ENCODE data around the gene VWCE.

VWCE gene, protein sequence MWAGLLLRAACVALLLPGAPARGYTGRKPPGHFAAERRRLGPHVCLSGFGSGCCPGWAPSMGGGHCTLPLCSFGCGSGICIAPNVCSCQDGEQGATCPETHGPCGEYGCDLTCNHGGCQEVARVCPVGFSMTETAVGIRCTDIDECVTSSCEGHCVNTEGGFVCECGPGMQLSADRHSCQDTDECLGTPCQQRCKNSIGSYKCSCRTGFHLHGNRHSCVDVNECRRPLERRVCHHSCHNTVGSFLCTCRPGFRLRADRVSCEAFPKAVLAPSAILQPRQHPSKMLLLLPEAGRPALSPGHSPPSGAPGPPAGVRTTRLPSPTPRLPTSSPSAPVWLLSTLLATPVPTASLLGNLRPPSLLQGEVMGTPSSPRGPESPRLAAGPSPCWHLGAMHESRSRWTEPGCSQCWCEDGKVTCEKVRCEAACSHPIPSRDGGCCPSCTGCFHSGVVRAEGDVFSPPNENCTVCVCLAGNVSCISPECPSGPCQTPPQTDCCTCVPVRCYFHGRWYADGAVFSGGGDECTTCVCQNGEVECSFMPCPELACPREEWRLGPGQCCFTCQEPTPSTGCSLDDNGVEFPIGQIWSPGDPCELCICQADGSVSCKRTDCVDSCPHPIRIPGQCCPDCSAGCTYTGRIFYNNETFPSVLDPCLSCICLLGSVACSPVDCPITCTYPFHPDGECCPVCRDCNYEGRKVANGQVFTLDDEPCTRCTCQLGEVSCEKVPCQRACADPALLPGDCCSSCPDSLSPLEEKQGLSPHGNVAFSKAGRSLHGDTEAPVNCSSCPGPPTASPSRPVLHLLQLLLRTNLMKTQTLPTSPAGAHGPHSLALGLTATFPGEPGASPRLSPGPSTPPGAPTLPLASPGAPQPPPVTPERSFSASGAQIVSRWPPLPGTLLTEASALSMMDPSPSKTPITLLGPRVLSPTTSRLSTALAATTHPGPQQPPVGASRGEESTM

DNA sequence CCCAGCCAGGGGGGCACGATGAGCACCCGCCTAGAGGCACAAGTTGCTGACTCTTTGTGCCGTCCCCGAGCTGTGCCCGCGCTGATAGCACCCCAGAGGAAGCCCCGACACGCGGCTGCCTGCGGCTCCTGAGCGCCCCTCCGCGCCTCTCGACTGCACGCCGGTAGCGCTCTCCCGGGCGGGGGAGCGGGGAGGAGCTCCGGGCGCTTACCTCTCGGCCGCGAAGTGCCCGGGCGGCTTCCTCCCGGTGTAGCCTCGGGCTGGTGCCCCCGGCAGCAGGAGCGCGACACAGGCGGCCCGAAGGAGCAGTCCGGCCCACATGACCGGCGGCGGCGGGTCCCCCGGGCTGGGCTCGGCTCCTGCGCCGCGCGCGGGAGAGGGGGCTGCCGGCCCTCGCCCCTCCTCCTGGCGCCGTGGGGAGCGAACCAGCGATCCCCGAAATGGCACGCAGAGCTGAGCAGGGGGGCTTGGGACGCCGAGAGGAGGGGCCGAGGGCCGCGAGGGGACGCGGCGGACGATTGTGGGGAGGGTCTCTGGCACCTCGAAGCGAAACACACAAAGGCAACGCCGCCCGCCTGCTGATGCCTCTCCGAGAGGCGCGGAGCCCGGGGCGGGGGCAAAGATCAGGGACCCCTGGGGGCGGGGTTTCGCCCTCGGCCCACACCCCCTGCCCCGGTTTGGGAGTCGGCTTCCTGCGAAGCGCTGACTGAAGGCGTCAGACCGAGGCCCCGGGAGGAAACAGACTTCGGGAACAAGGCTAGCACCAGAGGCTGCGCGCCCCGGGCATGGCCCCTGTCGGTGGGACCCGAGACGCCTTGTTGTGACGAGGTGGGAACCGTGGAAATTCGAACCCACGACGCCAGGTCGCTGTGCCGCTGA, at the start of gene VWCE:
Gene VWCE (minus strand): TSS at position 600 of the 879 bp plus-strand sequence. CDS start 279 bp downstream, at position 321.
- Histone ChIP-seq H3K9ac (ENCODE audit: low read depth in 1 of 2, low read length in 2 of 2) (peak within 1 kb of the TSS; percentile 47 to 49), H3K27ac (ENCODE audit: low read depth, low read length) (no peak within 1 kb of the TSS), H3K4me1 (ENCODE audit: control insufficient read depth in 1 of 2, insufficient read depth in 2 of 2, low read length in 2 of 2) (peaks cover 26% of the 10 kb centered on the region in 2 donors), H3K4me3 (ENCODE audit: low read depth in 1 of 2, low read length in 2 of 2) (peak within 1 kb of the TSS; percentile 71 to 72), H3K27me3 (ENCODE audit: control insufficient read depth in 1 of 2, insufficient read depth in 2 of 2, low read length in 2 of 2) (peaks cover 3 to 8% of the 10 kb centered on the region in 2 donors), H3K9me3 (ENCODE audit: control insufficient read depth in 1 of 2, low read length in 2 of 2) (no peaks in the 10 kb centered on the region), H3K36me3 (ENCODE audit: control insufficient read depth in 1 of 2, insufficient read depth in 2 of 2, low read length in 2 of 2) (peaks cover 9 to 15% of the 10 kb centered on the region in 2 donors)

DNA sequence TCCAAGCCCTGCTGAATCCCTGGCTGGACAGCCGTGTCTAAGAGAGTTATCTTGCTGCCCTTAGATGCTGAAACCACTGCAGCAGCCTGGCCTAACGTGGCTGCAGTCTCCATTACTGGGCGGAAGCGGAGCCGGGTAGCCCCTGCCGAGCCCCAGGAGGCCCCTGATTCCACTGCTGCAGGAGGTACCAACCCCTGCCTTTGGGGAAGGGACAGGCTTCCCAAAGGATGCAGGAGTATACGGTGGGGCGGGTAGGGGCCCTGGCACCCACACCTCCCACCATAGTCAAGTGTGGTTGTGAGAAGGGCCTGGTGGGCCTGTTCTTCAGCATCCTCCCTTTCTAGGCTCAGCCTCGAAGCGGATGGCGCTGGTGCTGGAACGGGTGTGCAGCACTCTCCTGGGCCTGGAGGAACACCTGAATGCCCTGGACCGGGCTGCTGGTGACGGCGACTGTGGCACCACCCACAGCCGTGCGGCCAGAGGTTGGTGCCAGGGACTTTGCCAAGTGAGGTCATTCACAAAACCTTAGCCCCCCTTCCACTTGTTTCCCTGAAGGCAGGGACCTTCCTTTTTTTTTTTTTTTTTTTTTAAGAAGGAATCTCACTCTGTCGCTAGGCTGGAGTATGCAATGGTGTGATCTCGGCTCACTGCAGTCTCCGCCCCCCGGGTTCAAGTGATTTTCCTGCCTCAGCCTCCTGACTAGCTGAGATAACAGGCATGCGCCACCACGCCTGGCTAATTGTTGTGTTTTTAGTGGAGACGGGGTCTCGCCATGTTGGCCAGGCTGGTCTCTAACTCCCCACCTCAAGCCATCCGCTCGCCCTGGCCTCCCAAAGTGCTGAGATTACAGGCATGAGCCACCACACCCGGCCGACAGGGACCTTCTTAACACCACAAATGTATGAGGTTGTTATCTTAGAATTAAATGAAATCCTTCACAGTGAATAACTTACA, 49.0 kb upstream of the VWCE start:
- no peak overlapping the region for H3K9ac ChIP-seq (ENCODE audit: low read depth in 1 of 2, low read length in 2 of 2)
- no peaks in the 10 kb centered on the region for H3K27me3 ChIP-seq (ENCODE audit: control insufficient read depth in 1 of 2, insufficient read depth in 2 of 2, low read length in 2 of 2)
- peaks cover 31 to 88% of the 10 kb centered on the region in 2 donors for H3K36me3 ChIP-seq (ENCODE audit: control insufficient read depth in 1 of 2, insufficient read depth in 2 of 2, low read length in 2 of 2)
- no peak overlapping the region for H3K4me3 ChIP-seq (ENCODE audit: low read depth in 1 of 2, low read length in 2 of 2)
- peaks cover 22 to 24% of the 10 kb centered on the region in 2 donors for H3K4me1 ChIP-seq (ENCODE audit: control insufficient read depth in 1 of 2, insufficient read depth in 2 of 2, low read length in 2 of 2)
- H3K27ac ChIP-seq (ENCODE audit: low read depth, low read length), result no peak overlapping the region
- H3K9me3 ChIP-seq (ENCODE audit: control insufficient read depth in 1 of 2, low read length in 2 of 2), result no peaks in the 10 kb centered on the region

DNA sequence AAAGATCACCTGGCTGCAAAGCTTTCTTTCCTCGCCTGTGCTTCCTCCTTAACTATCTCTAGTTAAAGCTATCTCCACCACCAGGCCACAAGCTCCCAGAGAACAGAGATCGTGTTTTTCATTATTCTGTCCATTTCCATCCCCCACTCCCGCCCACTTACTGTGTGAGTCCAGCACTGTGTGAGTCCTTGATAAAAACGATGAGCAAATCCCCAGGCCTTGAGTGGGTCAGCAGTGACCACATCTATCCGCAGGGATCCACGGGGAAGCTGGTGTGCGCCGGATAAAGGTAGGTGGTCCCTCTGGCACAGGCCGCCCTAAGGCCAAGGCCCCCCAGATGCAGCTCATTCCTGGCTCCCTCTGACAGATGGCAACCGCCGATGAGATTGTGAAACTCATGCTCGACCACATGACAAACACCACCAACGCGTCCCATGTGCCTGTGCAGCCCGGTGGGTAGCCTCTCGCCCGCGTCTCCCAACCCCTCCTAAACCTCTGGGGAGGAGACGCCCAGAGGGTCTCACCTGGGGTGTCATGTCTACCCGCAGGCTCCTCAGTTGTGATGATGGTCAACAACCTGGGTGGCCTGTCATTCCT, 47.2 kb upstream of the VWCE start:
- H3K9me3 ChIP-seq (ENCODE audit: control insufficient read depth in 1 of 2, low read length in 2 of 2), result no peaks in the 10 kb centered on the region
- no peak overlapping the region for H3K4me3 ChIP-seq (ENCODE audit: low read depth in 1 of 2, low read length in 2 of 2)
- no peak overlapping the region for H3K9ac ChIP-seq (ENCODE audit: low read depth in 1 of 2, low read length in 2 of 2)
- peaks cover 22 to 24% of the 10 kb centered on the region in 2 donors for H3K4me1 ChIP-seq (ENCODE audit: control insufficient read depth in 1 of 2, insufficient read depth in 2 of 2, low read length in 2 of 2)
- no peaks in the 10 kb centered on the region for H3K27me3 ChIP-seq (ENCODE audit: control insufficient read depth in 1 of 2, insufficient read depth in 2 of 2, low read length in 2 of 2)
- H3K27ac ChIP-seq (ENCODE audit: low read depth, low read length), result no peak overlapping the region
- H3K36me3 ChIP-seq (ENCODE audit: control insufficient read depth in 1 of 2, insufficient read depth in 2 of 2, low read length in 2 of 2), result peaks cover 43 to 87% of the 10 kb centered on the region in 2 donors

DNA sequence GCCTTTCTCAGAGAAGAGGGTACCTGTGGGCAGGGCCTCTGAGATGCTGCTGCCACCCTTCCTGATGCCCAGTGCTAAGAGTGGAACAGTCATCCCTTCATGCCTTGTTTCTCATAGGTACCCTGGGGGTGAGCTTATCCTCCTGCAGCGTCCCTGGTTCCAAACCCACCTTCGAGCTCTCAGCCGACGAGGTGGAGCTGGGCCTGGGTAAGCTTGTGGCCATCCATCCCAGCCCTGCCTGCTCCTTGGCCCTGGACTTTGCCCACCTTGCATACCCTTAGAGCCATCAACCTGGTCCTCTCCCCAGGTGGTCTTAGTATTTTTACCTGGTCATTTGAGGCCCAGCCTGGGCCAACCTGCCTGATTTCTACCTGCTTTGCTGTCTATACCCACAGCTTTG, 46.6 kb upstream of the VWCE start:
- Histone ChIP-seq H3K36me3 (ENCODE audit: control insufficient read depth in 1 of 2, insufficient read depth in 2 of 2, low read length in 2 of 2) (peaks cover 43 to 87% of the 10 kb centered on the region in 2 donors), H3K4me3 (ENCODE audit: low read depth in 1 of 2, low read length in 2 of 2) (no peak overlapping the region), H3K27ac (ENCODE audit: low read depth, low read length) (no peak overlapping the region), H3K27me3 (ENCODE audit: control insufficient read depth in 1 of 2, insufficient read depth in 2 of 2, low read length in 2 of 2) (no peaks in the 10 kb centered on the region), H3K9ac (ENCODE audit: low read depth in 1 of 2, low read length in 2 of 2) (no peak overlapping the region), H3K4me1 (ENCODE audit: control insufficient read depth in 1 of 2, insufficient read depth in 2 of 2, low read length in 2 of 2) (peaks cover 23 to 26% of the 10 kb centered on the region in 2 donors), H3K9me3 (ENCODE audit: control insufficient read depth in 1 of 2, low read length in 2 of 2) (no peaks in the 10 kb centered on the region)

DNA sequence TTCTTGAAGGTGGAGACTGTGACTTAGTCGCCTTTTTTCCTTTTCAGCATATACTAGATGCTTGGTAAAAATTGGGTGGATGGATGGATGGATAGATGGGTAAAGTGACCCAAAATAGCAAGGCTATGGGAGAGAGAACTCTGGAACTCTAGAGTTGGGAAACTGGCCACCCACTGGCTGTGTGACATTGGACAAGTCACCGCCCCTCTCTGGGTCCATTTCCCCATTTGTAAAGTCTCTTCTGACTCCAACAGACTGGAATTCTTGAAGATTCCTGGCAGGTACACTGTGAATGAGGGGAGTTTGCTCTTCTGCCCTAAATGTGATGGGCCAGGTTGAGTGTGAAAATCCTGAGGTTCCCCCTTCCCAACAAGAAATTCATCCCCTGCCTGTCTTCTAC, 45.9 kb upstream of the VWCE start:
- H3K36me3 ChIP-seq (ENCODE audit: control insufficient read depth in 1 of 2, insufficient read depth in 2 of 2, low read length in 2 of 2), result peaks cover 40 to 85% of the 10 kb centered on the region in 2 donors
- no peak overlapping the region for H3K27ac ChIP-seq (ENCODE audit: low read depth, low read length)
- H3K27me3 ChIP-seq (ENCODE audit: control insufficient read depth in 1 of 2, insufficient read depth in 2 of 2, low read length in 2 of 2), result no peaks in the 10 kb centered on the region
- no peaks in the 10 kb centered on the region for H3K9me3 ChIP-seq (ENCODE audit: control insufficient read depth in 1 of 2, low read length in 2 of 2)
- peaks cover 20 to 23% of the 10 kb centered on the region in 2 donors for H3K4me1 ChIP-seq (ENCODE audit: control insufficient read depth in 1 of 2, insufficient read depth in 2 of 2, low read length in 2 of 2)
- no peak overlapping the region for H3K9ac ChIP-seq (ENCODE audit: low read depth in 1 of 2, low read length in 2 of 2)
- H3K4me3 ChIP-seq (ENCODE audit: low read depth in 1 of 2, low read length in 2 of 2), result no peak overlapping the region

DNA sequence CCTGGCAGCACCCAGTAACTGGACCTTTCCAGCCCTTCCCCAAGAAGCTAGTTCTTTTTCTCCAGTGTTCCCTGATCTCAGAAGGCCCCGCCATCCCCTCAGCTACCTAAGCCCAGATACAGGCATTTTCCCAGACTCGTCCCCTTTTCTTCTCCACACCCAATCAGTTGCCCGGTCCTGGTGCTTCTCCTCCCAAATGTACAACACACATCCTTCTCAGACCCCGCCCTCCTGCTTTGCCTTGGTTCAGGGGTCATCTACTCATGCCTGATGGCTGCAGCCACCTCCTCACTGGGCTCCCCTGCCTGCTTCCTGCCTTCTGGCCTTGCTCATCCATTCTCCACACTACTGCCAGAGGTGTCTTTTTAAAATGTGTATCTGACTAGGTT, 44.4 kb upstream of the VWCE start:
- H3K27ac ChIP-seq (ENCODE audit: low read depth, low read length), result no peak overlapping the region
- H3K4me1 ChIP-seq (ENCODE audit: control insufficient read depth in 1 of 2, insufficient read depth in 2 of 2, low read length in 2 of 2), result peaks cover 17 to 19% of the 10 kb centered on the region in 2 donors
- H3K36me3 ChIP-seq (ENCODE audit: control insufficient read depth in 1 of 2, insufficient read depth in 2 of 2, low read length in 2 of 2), result peaks cover 36 to 70% of the 10 kb centered on the region in 2 donors
- H3K9ac ChIP-seq (ENCODE audit: low read depth in 1 of 2, low read length in 2 of 2), result no peak overlapping the region
- H3K4me3 ChIP-seq (ENCODE audit: low read depth in 1 of 2, low read length in 2 of 2), result no peak overlapping the region
- no peaks in the 10 kb centered on the region for H3K9me3 ChIP-seq (ENCODE audit: control insufficient read depth in 1 of 2, low read length in 2 of 2)
- no peaks in the 10 kb centered on the region for H3K27me3 ChIP-seq (ENCODE audit: control insufficient read depth in 1 of 2, insufficient read depth in 2 of 2, low read length in 2 of 2)

DNA sequence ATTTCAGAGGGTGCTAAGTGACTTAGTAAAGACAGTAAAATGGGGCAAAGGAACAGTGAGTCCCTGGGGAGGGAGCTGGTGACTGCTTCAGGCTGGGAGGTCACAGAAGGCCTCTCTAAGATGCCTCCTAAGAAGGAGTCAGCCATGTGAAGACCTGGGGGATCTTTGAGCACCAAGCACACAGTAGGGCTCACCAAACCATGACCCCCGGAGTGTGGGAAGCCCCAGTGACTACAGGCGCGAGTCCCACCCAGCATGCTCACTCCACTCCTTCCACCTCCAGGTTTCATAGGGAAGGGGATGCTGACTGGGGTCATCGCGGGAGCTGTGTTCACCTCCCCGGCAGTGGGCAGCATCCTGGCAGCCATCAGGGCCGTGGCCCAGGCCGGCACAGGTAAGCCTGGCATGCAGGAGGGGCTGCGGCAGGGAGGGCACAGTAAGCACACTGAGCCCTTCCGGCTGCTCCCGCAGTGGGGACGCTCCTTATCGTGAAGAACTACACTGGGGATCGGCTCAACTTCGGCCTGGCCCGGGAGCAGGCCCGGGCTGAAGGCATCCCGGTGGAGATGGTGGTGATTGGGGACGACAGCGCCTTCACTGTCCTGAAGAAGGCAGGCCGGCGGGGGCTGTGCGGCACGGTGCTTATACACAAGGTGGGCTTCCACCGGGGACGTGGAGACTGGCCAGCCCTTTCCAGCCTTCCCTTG, 43.8 kb upstream of the VWCE start:
- H3K9ac ChIP-seq (ENCODE audit: low read depth in 1 of 2, low read length in 2 of 2), result no peak overlapping the region
- no peak overlapping the region for H3K4me3 ChIP-seq (ENCODE audit: low read depth in 1 of 2, low read length in 2 of 2)
- H3K4me1 ChIP-seq (ENCODE audit: control insufficient read depth in 1 of 2, insufficient read depth in 2 of 2, low read length in 2 of 2), result peaks cover 21 to 24% of the 10 kb centered on the region in 2 donors
- no peaks in the 10 kb centered on the region for H3K27me3 ChIP-seq (ENCODE audit: control insufficient read depth in 1 of 2, insufficient read depth in 2 of 2, low read length in 2 of 2)
- peaks cover 36 to 64% of the 10 kb centered on the region in 2 donors for H3K36me3 ChIP-seq (ENCODE audit: control insufficient read depth in 1 of 2, insufficient read depth in 2 of 2, low read length in 2 of 2)
- H3K9me3 ChIP-seq (ENCODE audit: control insufficient read depth in 1 of 2, low read length in 2 of 2), result no peaks in the 10 kb centered on the region
- H3K27ac ChIP-seq (ENCODE audit: low read depth, low read length), result no peak overlapping the region

DNA sequence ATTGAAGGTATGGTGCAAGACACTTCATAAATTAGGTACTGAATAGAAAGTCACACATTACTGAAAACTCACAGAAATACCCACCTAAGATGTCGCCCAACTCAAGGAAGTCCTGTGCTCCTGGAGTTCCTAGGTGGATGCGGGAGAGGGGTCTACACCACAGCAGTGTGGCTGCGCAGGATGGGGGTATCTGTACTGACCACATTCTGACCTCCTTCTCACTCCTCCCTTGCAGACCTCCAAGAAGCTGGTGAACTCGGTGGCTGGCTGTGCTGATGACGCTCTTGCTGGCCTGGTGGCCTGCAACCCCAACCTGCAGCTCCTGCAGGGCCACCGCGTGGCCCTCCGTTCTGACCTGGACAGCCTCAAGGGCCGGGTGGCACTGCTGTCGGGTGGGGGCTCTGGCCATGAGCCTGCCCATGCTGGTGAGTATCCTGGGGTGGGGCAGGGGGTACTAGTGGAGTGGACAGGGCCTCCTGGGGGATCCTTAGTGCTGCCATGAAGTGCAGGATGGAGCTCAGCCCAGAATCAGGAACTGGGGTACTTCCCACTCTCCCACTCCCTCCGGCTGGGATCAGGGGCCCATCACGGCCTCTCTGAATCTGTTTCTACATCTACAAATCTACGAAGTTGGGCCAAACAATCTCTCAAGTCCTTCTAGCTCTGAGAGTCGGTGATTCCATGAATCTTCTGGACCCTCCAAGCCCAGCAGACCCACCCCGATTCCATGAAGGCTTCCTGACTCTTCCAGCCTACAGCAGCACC, 42.8 kb upstream of the VWCE start:
- Histone ChIP-seq H3K27ac (ENCODE audit: low read depth, low read length) (no peak overlapping the region), H3K4me1 (ENCODE audit: control insufficient read depth in 1 of 2, insufficient read depth in 2 of 2, low read length in 2 of 2) (peaks cover 26 to 32% of the 10 kb centered on the region in 2 donors), H3K9ac (ENCODE audit: low read depth in 1 of 2, low read length in 2 of 2) (no peak overlapping the region), H3K27me3 (ENCODE audit: control insufficient read depth in 1 of 2, insufficient read depth in 2 of 2, low read length in 2 of 2) (no peaks in the 10 kb centered on the region), H3K9me3 (ENCODE audit: control insufficient read depth in 1 of 2, low read length in 2 of 2) (no peaks in the 10 kb centered on the region), H3K4me3 (ENCODE audit: low read depth in 1 of 2, low read length in 2 of 2) (no peak overlapping the region), H3K36me3 (ENCODE audit: control insufficient read depth in 1 of 2, insufficient read depth in 2 of 2, low read length in 2 of 2) (peaks cover 32 to 54% of the 10 kb centered on the region in 2 donors)
